Putamen (tissue), 1 donor: Measurements from ENCODE around the gene TRIOBP.

Source experiments
- DNase-seq: peaks from one replicate; pipeline ENCODE4 v3.0.0-alpha.2; 2016; ENCODE audit warnings: low spot score

Gene TRIOBP

DNA sequence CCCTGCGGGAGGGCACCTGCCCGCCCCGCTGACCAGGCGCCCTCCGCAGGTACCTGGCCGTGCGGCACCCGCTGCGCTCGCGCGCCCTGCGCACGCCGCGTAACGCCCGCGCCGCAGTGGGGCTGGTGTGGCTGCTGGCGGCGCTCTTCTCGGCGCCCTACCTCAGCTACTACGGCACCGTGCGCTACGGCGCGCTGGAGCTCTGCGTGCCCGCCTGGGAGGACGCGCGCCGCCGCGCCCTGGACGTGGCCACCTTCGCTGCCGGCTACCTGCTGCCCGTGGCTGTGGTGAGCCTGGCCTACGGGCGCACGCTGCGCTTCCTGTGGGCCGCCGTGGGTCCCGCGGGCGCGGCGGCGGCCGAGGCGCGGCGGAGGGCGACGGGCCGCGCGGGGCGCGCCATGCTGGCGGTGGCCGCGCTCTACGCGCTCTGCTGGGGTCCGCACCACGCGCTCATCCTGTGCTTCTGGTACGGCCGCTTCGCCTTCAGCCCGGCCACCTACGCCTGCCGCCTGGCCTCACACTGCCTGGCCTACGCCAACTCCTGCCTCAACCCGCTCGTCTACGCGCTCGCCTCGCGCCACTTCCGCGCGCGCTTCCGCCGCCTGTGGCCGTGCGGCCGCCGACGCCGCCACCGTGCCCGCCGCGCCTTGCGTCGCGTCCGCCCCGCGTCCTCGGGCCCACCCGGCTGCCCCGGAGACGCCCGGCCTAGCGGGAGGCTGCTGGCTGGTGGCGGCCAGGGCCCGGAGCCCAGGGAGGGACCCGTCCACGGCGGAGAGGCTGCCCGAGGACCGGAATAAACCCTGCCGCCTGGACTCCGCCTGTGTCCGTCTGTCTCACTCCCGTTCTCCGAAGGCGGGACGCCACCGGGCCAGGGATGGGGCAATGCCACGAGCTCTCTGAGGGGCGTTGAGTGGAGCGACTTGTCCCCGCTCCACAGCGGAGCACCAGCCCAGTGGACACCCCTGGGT lies 128.1 kb downstream of the TRIOBP start:
- no peak for DNase-seq
